Measurements from ENCODE around the gene KCNK10. TPM values are rescaled to one million over a fixed set of nuclear protein-coding genes. Genes with fewer than 3 reads are reported as not detected.
"Not testable (repeated sequence)": the region's sequence is repeated elsewhere in the genome, so short reads cannot be mapped to it uniquely, and the experiment has no call there.

KCNK10 gene
- total RNA-seq, 4 donors from 2014 or later, result 0.40 TPM; not detected in 3

DNA sequence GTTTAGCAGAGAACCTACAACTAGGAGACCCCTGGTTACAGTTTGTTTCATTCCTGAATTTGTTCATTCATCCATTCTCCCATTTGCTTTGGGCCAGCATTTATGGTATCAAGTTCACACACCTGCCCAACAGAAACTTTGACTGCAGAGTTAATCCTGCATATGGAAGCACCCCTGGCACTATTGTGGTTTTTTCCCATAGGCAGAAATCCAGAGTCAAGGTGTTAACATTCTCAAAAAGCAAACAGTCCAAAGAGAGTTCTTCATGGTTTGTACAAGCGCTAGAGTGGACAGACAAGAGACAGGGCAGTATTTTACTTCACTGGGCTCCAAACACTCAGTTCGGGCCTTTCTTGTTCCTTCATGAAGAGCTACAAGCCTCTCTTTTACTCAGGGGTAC lies 51.9 kb downstream of the KCNK10 start:
- Histone ChIP-seq H3K4me3 (no peak overlapping the region), H3K27me3 (peaks cover 5% of the 10 kb centered on the region), H3K27ac (no peak overlapping the region), H3K36me3 (no peaks in the 10 kb centered on the region), H3K4me1 (no peaks in the 10 kb centered on the region), H3K9me3 (no peaks in the 10 kb centered on the region)
- TF ChIP-seq POLR2A (IDR thresholded peaks at IDR 0.05) (no peak), CTCF (IDR thresholded peaks at IDR 0.05) (no peak), EP300 (IDR thresholded peaks at IDR 0.05) (no peak), POLR2AphosphoS5 (IDR thresholded peaks at IDR 0.05) (no peak)
- no peak for ATAC-seq
- WGBS, 2 donors (ENCODE audit: low coverage in 1 of 2), result 60 to 71% methylated on average over 2 of the region's 2 CpGs

DNA sequence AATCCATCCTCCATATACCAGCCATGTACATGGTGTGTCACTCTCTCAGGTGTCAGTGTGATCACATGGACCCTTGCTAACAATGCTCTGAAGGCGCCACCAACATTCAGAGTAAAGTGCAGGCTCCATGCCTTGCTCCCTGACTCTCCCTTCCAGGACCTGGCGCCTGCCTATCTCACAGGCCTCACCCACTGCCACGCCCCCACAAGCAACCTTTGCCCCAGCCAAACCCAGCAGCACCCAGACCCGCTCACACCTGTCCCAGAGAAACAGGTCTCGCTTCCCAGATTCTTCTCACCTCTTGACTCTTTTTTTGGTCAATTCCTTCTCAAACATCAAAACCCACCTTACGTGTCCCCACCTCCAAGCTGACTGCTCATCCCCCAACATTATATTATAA lies 52.3 kb downstream of the KCNK10 start:
- ATAC-seq, result no peak
- Histone ChIP-seq H3K27ac (no peak overlapping the region), H3K36me3 (no peaks in the 10 kb centered on the region), H3K27me3 (peaks cover 5% of the 10 kb centered on the region), H3K9me3 (no peaks in the 10 kb centered on the region), H3K4me1 (no peaks in the 10 kb centered on the region), H3K4me3 (no peak overlapping the region)
- TF ChIP-seq EP300 (IDR thresholded peaks at IDR 0.05) (no peak), POLR2A (IDR thresholded peaks at IDR 0.05) (no peak), POLR2AphosphoS5 (IDR thresholded peaks at IDR 0.05) (no peak), CTCF (IDR thresholded peaks at IDR 0.05) (no peak)
- WGBS, 2 donors (ENCODE audit: low coverage in 1 of 2), result 41 to 42% methylated on average over 4 to 6 of the region's 6 CpGs

DNA sequence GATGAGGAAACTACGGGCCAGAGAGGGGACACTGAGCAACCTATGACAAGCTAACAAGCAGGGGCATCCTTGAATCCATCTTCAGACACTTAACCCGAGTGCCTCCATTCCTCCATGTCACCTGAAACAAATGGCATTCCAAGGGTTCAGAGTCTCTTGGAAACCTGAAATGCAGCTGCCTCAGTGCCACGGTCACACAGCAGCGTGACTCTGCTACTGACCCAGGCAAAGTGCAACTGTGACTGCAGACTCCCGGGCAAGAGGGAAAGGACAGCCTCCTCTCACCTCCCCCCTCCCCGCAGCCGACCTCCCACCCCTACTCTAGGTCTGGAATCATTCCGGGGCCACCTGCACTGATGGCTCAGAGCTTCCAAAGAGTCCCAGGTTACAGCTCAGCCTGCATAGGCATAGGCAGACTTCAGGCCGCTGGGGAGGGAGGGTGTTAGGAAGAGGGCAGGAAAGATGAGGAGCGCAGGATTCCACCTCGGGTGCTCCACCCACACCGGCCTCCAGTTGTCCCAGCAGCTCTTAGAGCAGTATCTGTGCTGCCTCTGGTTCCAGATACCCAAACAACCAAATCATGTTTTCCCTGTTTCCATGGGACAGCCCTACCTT lies 53.2 kb downstream of the KCNK10 start:
- TF ChIP-seq EP300 (IDR thresholded peaks at IDR 0.05) (no peak), POLR2AphosphoS5 (IDR thresholded peaks at IDR 0.05) (no peak), CTCF (IDR thresholded peaks at IDR 0.05) (no peak), POLR2A (IDR thresholded peaks at IDR 0.05) (no peak)
- WGBS, 2 donors (ENCODE audit: low coverage in 1 of 2), result 35% methylated on average over 2 of the region's 12 CpGs; no CpG with 5 or more reads in 1 of the 2 donors
- Histone ChIP-seq H3K27me3 (peaks cover 2% of the 10 kb centered on the region), H3K36me3 (no peaks in the 10 kb centered on the region), H3K27ac (no peak overlapping the region), H3K9me3 (no peaks in the 10 kb centered on the region), H3K4me1 (no peaks in the 10 kb centered on the region), H3K4me3 (no peak overlapping the region)
- no peak for ATAC-seq

GRCh38 chr14:88266474-88266873 lies 56.6 kb downstream of the KCNK10 start:
- TF ChIP-seq POLR2AphosphoS5 (IDR thresholded peaks at IDR 0.05) (no peak), POLR2A (IDR thresholded peaks at IDR 0.05) (no peak), CTCF (IDR thresholded peaks at IDR 0.05) (no peak), EP300 (IDR thresholded peaks at IDR 0.05) (no peak)
- peaks cover 4% of the 10 kb centered on the region for H3K27me3 ChIP-seq
- no peak overlapping the region for H3K4me3 ChIP-seq
- no peaks in the 10 kb centered on the region for H3K36me3 ChIP-seq
- 88% methylated on average over 1 of the region's 2 CpGs; no CpG with 5 or more reads in 1 of the 2 donors for WGBS, 2 donors (ENCODE audit: low coverage in 1 of 2)
- H3K27ac ChIP-seq, result no peak overlapping the region
- no peaks in the 10 kb centered on the region for H3K9me3 ChIP-seq
- ATAC-seq, result no peak
- H3K4me1 ChIP-seq, result no peaks in the 10 kb centered on the region

DNA sequence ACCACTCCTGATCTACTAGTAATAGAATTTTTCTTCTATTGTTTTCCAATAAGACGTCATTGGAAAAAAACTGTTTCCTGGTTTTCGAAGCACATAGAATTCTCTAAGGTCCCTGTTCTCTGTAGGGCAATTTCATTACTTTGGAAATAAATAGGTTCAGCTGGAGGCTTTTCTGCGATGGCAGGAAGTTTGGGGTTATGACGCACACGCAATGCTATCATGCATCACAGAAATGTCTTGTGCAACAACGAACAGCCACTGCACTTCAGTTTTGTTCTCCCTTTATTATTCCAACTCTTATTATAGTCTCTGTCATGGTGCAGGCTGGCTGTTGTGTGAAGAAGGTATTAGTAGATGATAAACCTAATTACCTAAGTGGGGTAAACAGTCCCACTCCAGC lies 59.0 kb downstream of the KCNK10 start:
- no peak overlapping the region for H3K27ac ChIP-seq
- no peaks in the 10 kb centered on the region for H3K4me1 ChIP-seq
- H3K9me3 ChIP-seq, result no peaks in the 10 kb centered on the region
- H3K4me3 ChIP-seq, result no peak overlapping the region
- no peak for TF ChIP-seq CTCF (IDR thresholded peaks at IDR 0.05)
- no peak for TF ChIP-seq POLR2AphosphoS5 (IDR thresholded peaks at IDR 0.05)
- no peak for TF ChIP-seq EP300 (IDR thresholded peaks at IDR 0.05)
- TF ChIP-seq POLR2A (IDR thresholded peaks at IDR 0.05), result no peak
- ATAC-seq, result no peak
- no peaks in the 10 kb centered on the region for H3K36me3 ChIP-seq
- 60 to 77% methylated on average over 6 of the region's 6 CpGs for WGBS, 2 donors (ENCODE audit: low coverage in 1 of 2)
- peaks cover 10% of the 10 kb centered on the region for H3K27me3 ChIP-seq

DNA sequence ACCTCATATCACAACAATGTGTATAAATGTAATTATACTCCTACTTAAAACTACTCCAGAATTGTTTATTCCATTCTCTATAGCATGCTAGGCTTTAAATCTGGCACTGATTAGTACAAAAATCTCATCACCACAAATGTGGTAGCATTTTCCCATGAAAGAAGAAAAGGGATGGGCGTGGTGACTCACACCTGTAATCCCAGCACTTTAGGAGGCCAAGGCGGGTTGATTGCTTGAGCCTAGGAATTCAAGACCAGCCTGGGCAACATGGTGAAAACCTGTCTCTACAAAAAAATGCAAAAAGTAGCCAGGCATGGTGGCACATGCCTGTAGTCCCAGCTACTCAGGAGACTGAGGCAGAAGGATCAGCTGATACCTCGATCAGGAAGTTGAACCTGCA lies 61.8 kb downstream of the KCNK10 start:
- not testable (repeated sequence) for H3K4me1 ChIP-seq, ATAC-seq, H3K9me3 ChIP-seq, H3K4me3 ChIP-seq, H3K36me3 ChIP-seq, H3K27ac ChIP-seq
- WGBS, 2 donors (ENCODE audit: low coverage in 1 of 2), result 71 to 88% methylated on average over 1 to 3 of the region's 3 CpGs
- H3K27me3 ChIP-seq, result peaks cover 10% of the 10 kb centered on the region

All from gastroesophageal sphincter (tissue), 4 donors.